GM12878 (cell line): Measurements from ENCODE around the gene PCDHGC5. TPM values are rescaled to one million over a fixed set of nuclear protein-coding genes. Genes with fewer than 3 reads are reported as not detected.

Experiments used
- ATF2 ChIP-seq: IDR thresholded peaks from 2 replicates; pipeline ENCODE4 v1.6.1; 2012; ENCODE audit warnings: low read length, inconsistent platforms
- BCL3 ChIP-seq: IDR thresholded peaks from 2 replicates; pipeline ENCODE4 v1.6.1; 2011; ENCODE audit warnings: borderline replicate concordance, low read depth, mild to moderate bottlenecking, moderate library complexity, low read length; ENCODE audit not compliant: insufficient read depth, poor library complexity, severe bottlenecking
- CTCF ChIP-seq, 3 experiments: IDR thresholded peaks in 2 of 3; conservative IDR thresholded peaks in 1 of 3; 2 replicates each; pipeline ENCODE4 v1.5.1; 2011; ENCODE audit warnings: low read depth in 3 of 3, low read length in 3 of 3, mild to moderate bottlenecking in 3 of 3, control low read depth in 2 of 3, moderate library complexity in 2 of 3, inconsistent platforms in 1 of 3, mixed read lengths in 1 of 3; ENCODE audit not compliant: control insufficient read depth in 2 of 3, insufficient read depth in 1 of 3; ENCODE audit errors: extremely low read depth in 1 of 3
- EED ChIP-seq: sonication (generic); IDR thresholded peaks from 2 replicates; pipeline ENCODE4 v1.6.1; 2016; ENCODE audit warnings: antibody characterized with exemption, low read depth
- IRF3 ChIP-seq: fragments of 450-650 bp; IDR thresholded peaks from 2 replicates; pipeline ENCODE4 v1.6.1; 2014; ENCODE audit warnings: mild to moderate bottlenecking
- MEF2A ChIP-seq: IDR thresholded peaks from 2 replicates; pipeline ENCODE4 v1.6.1; 2011; ENCODE audit warnings: low read depth, mild to moderate bottlenecking, low read length, moderate library complexity; ENCODE audit not compliant: insufficient read depth
- NFYB ChIP-seq: IDR thresholded peaks from 2 replicates; pipeline ENCODE4 v1.6.1; 2011; ENCODE audit warnings: low read depth, mild to moderate bottlenecking, low read length, improper control_type of control experiment, moderate library complexity; ENCODE audit not compliant: insufficient read depth
- NKRF ChIP-seq: fragments of 450-650 bp; conservative IDR thresholded peaks from 2 replicates; pipeline ENCODE4 v1.6.1; 2017; ENCODE audit warnings: mild to moderate bottlenecking, moderate library complexity
- NR2C1 ChIP-seq: fragments of 450-650 bp; IDR thresholded peaks from 2 replicates; pipeline ENCODE4 v1.6.1; 2017; ENCODE audit warnings: antibody characterized with exemption, mild to moderate bottlenecking, moderate library complexity
- NR2F1 ChIP-seq: fragments of 450-650 bp; conservative IDR thresholded peaks from 2 replicates; pipeline ENCODE4 v1.6.1; 2017; ENCODE audit warnings: mild to moderate bottlenecking
- POLR2A ChIP-seq: IDR thresholded peaks from 2 replicates; pipeline ENCODE4 v1.6.1; 2011; ENCODE audit warnings: low read depth, mild to moderate bottlenecking, low read length
- RAD51 ChIP-seq: fragments of 450-650 bp; IDR thresholded peaks from 2 replicates; pipeline ENCODE4 v1.6.1; 2016; ENCODE audit warnings: moderate library complexity, mild to moderate bottlenecking, inconsistent platforms
- RCOR1 ChIP-seq: conservative IDR thresholded peaks from 2 replicates; pipeline ENCODE4 v1.6.1; 2012; ENCODE audit warnings: low read depth, low read length, improper control_type of control experiment
- RELB ChIP-seq: fragments of 450-650 bp; IDR thresholded peaks from 2 replicates; pipeline ENCODE4 v1.6.1; 2017; ENCODE audit warnings: low read depth, mild to moderate bottlenecking, moderate library complexity
- SPI1 ChIP-seq: IDR thresholded peaks from 2 replicates; pipeline ENCODE4 v1.6.1; 2011; ENCODE audit warnings: low read depth, mild to moderate bottlenecking, low read length, moderate library complexity, borderline replicate concordance; ENCODE audit not compliant: insufficient read depth
- SRF ChIP-seq, 2 experiments: IDR thresholded peaks; 2 replicates each; pipeline ENCODE4 v1.6.1; 2011; ENCODE audit warnings: low read depth in 2 of 2, low read length in 2 of 2, mild to moderate bottlenecking in 1 of 2, moderate library complexity in 1 of 2
- SUZ12 ChIP-seq: fragments of 200-600 bp; sonication (generic); IDR thresholded peaks from one replicate; pipeline ENCODE4 v1.6.1; 2018; ENCODE audit warnings: antibody characterized with exemption, mild to moderate bottlenecking; ENCODE audit not compliant: unreplicated experiment
- TAF1 ChIP-seq: IDR thresholded peaks from 2 replicates; pipeline ENCODE4 v1.6.1; 2011; ENCODE audit warnings: mild to moderate bottlenecking, low read depth, low read length, borderline replicate concordance
- TARDBP ChIP-seq: IDR thresholded peaks from 2 replicates; pipeline ENCODE4 v1.6.1; 2016; ENCODE audit warnings: borderline replicate concordance
- ZBED1 ChIP-seq: IDR thresholded peaks from 2 replicates; pipeline ENCODE4 v1.6.1; 2016; ENCODE audit warnings: borderline replicate concordance
- polyA plus RNA-seq, 11 experiments: library from polyadenylated mRNA; depleted of rRNA in 4 of 11; unstranded in 6 of 11; stranded (reverse) in 5 of 11; fragments of >200 nt; fragmentation: Nextera tagmentation in 4 of 11; fragmentation: Illumina TruSeq in 1 of 11; extraction: Ambion mirVana in 4 of 11; extraction: Trizol in 1 of 11; gene quantifications; 1 replicate in 1 of 11; 2 replicates in 10 of 11; pipeline versions ENCODE4 v1.2.1 to v1.2.3, GENCODE V29; 2011 to 2016; ENCODE audit warnings: inconsistent platforms in 2 of 11, missing spikeins in 2 of 11, low read depth in 1 of 11
- total RNA-seq, 4 experiments: library from RNA; depleted of rRNA in 3 of 4; stranded (reverse); fragments of >200 nt in 3 of 4; fragmentation: Illumina TruSeq in 1 of 4; extraction: Trizol in 1 of 4; gene quantifications; 2 replicates each; pipeline versions ENCODE4 v1.2.1 to v1.2.3, GENCODE V29; 2013 to 2021

PCDHGC5 gene
- total and polyA plus RNA-seq, 10 of the 15 experiments (the other 5 are each of a cell fraction or from before 2014, with no cell fraction given): 0.05 to 0.87 (median 0.18) TPM; not detected in 2

GRCh38 chr5:141510850-141511601, 22.1 kb downstream of the PCDHGC5 start (continued):
- peak; percentile 73; the same call in 1 of the 2 replicates for TF ChIP-seq NR2F1
- TF ChIP-seq NR2C1: no peak
- peak; percentile 62 for TF ChIP-seq RELB
- TF ChIP-seq SRF (IDR thresholded peaks at IDR 0.05; ENCODE audit: low read depth in 2 of 2, low read length in 2 of 2): no peak
- 0 out of 2 replicates have a peak, but pooled peaks have one; percentile 26 for TF ChIP-seq TAF1
- TF ChIP-seq NFYB: peak; percentile 56; the same call in 1 of the 2 replicates
- TF ChIP-seq CTCF (IDR thresholded peaks at IDR 0.05 in 2 of 3, conservative IDR thresholded peaks at IDR 0.05 in 1 of 3; ENCODE audit: control insufficient read depth in 2 of 3, extremely low read depth in 1 of 3, insufficient read depth in 1 of 3, low read depth in 3 of 3, low read length in 3 of 3): no peak
- peak; percentile 22; the same call in 1 of the 2 replicates for TF ChIP-seq SPI1
- no peak for TF ChIP-seq ATF2
- TF ChIP-seq SUZ12: no peak
- no peak for TF ChIP-seq RAD51
- peak; percentile 72 for TF ChIP-seq EED
- no peak for TF ChIP-seq RCOR1
- TF ChIP-seq IRF3: no peak
- TF ChIP-seq MEF2A: peak; percentile 20; the same call in 1 of the 2 replicates
- TF ChIP-seq TARDBP: no peak
- TF ChIP-seq POLR2A: peak; percentile 67
- TF ChIP-seq ZBED1: no peak
- no peak for TF ChIP-seq NKRF
- peak; percentile 49 for TF ChIP-seq BCL3
